ENCODE measurements around the gene AP2S1.
"Not testable (repeated sequence)": the region's sequence is repeated elsewhere in the genome, so short reads cannot be mapped to it uniquely, and the experiment has no call there.

Gene AP2S1

GRCh38 chr19:46850228-46851203, at the start of gene AP2S1:
TSS of gene AP2S1 (minus strand) at chr19:46850846. CDS start at chr19:46850766, 80 bp downstream.
- DNase-seq (ENCODE audit: low read depth) = peak; percentile 85

GRCh38 chr19:46900341-46900740, 49.7 kb upstream of the AP2S1 start:
- no peak for DNase-seq (ENCODE audit: low read depth)

GRCh38 chr19:46898731-46899130, 48.1 kb upstream of the AP2S1 start:
- no peak for DNase-seq (ENCODE audit: low read depth)

- DNase-seq (ENCODE audit: low read depth) = no peak
Measured at GRCh38 chr19:46896076-46896794, 45.6 kb upstream of the AP2S1 start.

- no peak for DNase-seq (ENCODE audit: low read depth)
Measured at GRCh38 chr19:46892252-46893179, 41.9 kb upstream of the AP2S1 start.

GRCh38 chr19:46890423-46891170, 40.0 kb upstream of the AP2S1 start:
- DNase-seq (ENCODE audit: low read depth) = no peak

- no peak for DNase-seq (ENCODE audit: low read depth)
Measured at GRCh38 chr19:46887240-46887782, 36.7 kb upstream of the AP2S1 start.

- DNase-seq (ENCODE audit: low read depth) = no peak
Measured at GRCh38 chr19:46886546-46887239, 36.0 kb upstream of the AP2S1 start.

GRCh38 chr19:46885411-46885810, 34.8 kb upstream of the AP2S1 start:
- no peak for DNase-seq (ENCODE audit: low read depth)

GRCh38 chr19:46882751-46883150, 32.1 kb upstream of the AP2S1 start:
- not testable (repeated sequence) for DNase-seq (ENCODE audit: low read depth)

GRCh38 chr19:46882034-46882433, 31.4 kb upstream of the AP2S1 start:
- no peak for DNase-seq (ENCODE audit: low read depth)

GRCh38 chr19:46881092-46881491, 30.4 kb upstream of the AP2S1 start:
- DNase-seq (ENCODE audit: low read depth) = no peak

GRCh38 chr19:46880431-46880830, 29.8 kb upstream of the AP2S1 start:
- no peak for DNase-seq (ENCODE audit: low read depth)

GRCh38 chr19:46878613-46879375, 28.1 kb upstream of the AP2S1 start:
- no peak for DNase-seq (ENCODE audit: low read depth)

GRCh38 chr19:46875657-46876056, 25.0 kb upstream of the AP2S1 start:
- no peak for DNase-seq (ENCODE audit: low read depth)

- no peak for DNase-seq (ENCODE audit: low read depth)
Measured at GRCh38 chr19:46875234-46875633, 24.6 kb upstream of the AP2S1 start.

- no peak for DNase-seq (ENCODE audit: low read depth)
Measured at GRCh38 chr19:46872967-46873366, 22.3 kb upstream of the AP2S1 start.

- DNase-seq (ENCODE audit: low read depth) = not testable (repeated sequence)
Measured at GRCh38 chr19:46871173-46871572, 20.5 kb upstream of the AP2S1 start.

- DNase-seq (ENCODE audit: low read depth) = no peak
Measured at GRCh38 chr19:46868025-46868802, 17.6 kb upstream of the AP2S1 start.
